HepG2 (cell line): Measurements from ENCODE around the gene TBCEL. TPM values are rescaled to one million over a fixed set of nuclear protein-coding genes. Genes with fewer than 3 reads are reported as not detected.

Experiments
- ATAC-seq: fragments of 200-7000 bp; cut with Tn5 transposase; 3 replicates; pipeline ENCODE4 v1.9.1; 2020; ENCODE audit warnings: mild to moderate bottlenecking, moderate library complexity
- BruUV-seq: library from RNA; stranded (reverse); fragments of 400-500 nt; replicated peaks from 2 replicates; lab custom pipeline; 2021; lab: Mats Ljungman, UMichigan
- CTCF ChIA-PET: fragments of 300-600 bp; formaldehyde crosslinking; extraction: SDS; loops from one replicate; lab custom pipeline; 2021; ENCODE audit warnings: low total read pairs, inconsistent platforms, low intra/inter-chr PET ratio; lab: Yijun Ruan, JAX
- POLR2A ChIA-PET: fragments of 350-600 bp; sonication (Branson Sonifier 250); formaldehyde crosslinking; loops from one replicate; lab custom pipeline; 2020; ENCODE audit warnings: antibody characterized with exemption, inconsistent platforms; lab: Yijun Ruan, JAX
- DNase-seq: peaks from one replicate; pipeline ENCODE4 v3.0.0-alpha.2; 2015; ENCODE audit warnings: low spot score
- FAIRE-seq: peaks from 3 replicates; lab custom pipeline; 2011; peaks lifted over from hg19 to GRCh38; lab: Jason Lieb, UNC
- H2AFZ ChIP-seq: one replicate; pipeline ENCODE4 v1.6.1; 2011; ENCODE audit warnings: low read length, inconsistent platforms
- H3K27ac ChIP-seq: fragments of 300-600 bp; 3 replicates; pipeline ENCODE4 v1.8.0; 2011; ENCODE audit warnings: mixed run types, mild to moderate bottlenecking, mixed read lengths, low read length, inconsistent platforms; ENCODE audit not compliant: insufficient read depth; ENCODE audit errors: extremely low read length
- H3K27me3 ChIP-seq, 2 experiments: fragments of 200-600 bp in 1 of 2; 2 replicates in 1 of 2; 3 replicates in 1 of 2; pipeline versions ENCODE4 v1.6.0 to v1.8.0; 2011; ENCODE audit warnings: low read length in 2 of 2, mild to moderate bottlenecking in 2 of 2, moderate library complexity in 2 of 2, inconsistent platforms in 1 of 2; ENCODE audit not compliant: insufficient read depth in 2 of 2, control insufficient read depth in 1 of 2
- H3K36me3 ChIP-seq, 2 experiments: fragments of 200-600 bp in 1 of 2; replicated peaks in 1 of 2; 2 replicates in 1 of 2; 3 replicates in 1 of 2; pipeline versions ENCODE4 v1.5.1 to v1.8.0; 2011; ENCODE audit warnings: low read length in 2 of 2, inconsistent platforms in 1 of 2; ENCODE audit not compliant: insufficient read depth in 2 of 2, control insufficient read depth in 1 of 2
- H3K4me1 ChIP-seq: 2 replicates; pipeline ENCODE4 v1.5.1; 2012; ENCODE audit warnings: low read length, inconsistent platforms; ENCODE audit not compliant: insufficient read depth
- H3K4me2 ChIP-seq: 2 replicates; pipeline ENCODE4 v1.6.0; 2011; ENCODE audit warnings: low read depth, low read length, inconsistent platforms
- H3K4me3 ChIP-seq, 3 experiments: fragments of 200-600 bp in 1 of 3; sonication (generic), shearing (Covaris generic) in 1 of 3; replicated peaks in 1 of 3; 2 replicates each; pipeline ENCODE4 v1.5.1; 2011 to 2016; ENCODE audit warnings: low read length in 3 of 3, inconsistent platforms in 2 of 3, low read depth in 2 of 3, mild to moderate bottlenecking in 2 of 3, control low read depth in 1 of 3, mixed read lengths in 1 of 3; ENCODE audit not compliant: insufficient read depth in 1 of 3
- H3K79me2 ChIP-seq: one replicate; pipeline ENCODE4 v1.6.1; 2011; ENCODE audit warnings: low read length, inconsistent platforms; ENCODE audit not compliant: insufficient read depth
- H3K9ac ChIP-seq: 2 replicates; pipeline ENCODE4 v1.6.0; 2011; ENCODE audit warnings: mild to moderate bottlenecking, low read depth, low read length, inconsistent platforms; ENCODE audit not compliant: insufficient read depth
- H3K9me3 ChIP-seq: 2 replicates; pipeline ENCODE4 v1.5.1; 2012; ENCODE audit warnings: mild to moderate bottlenecking, low read length
- H4K20me1 ChIP-seq: 2 replicates; pipeline ENCODE4 v1.6.0; 2011; ENCODE audit warnings: inconsistent platforms, mild to moderate bottlenecking, low read length, moderate library complexity; ENCODE audit not compliant: insufficient read depth
- CTCF ChIP-seq: sonication (generic); formaldehyde crosslinking; IDR thresholded peaks from 2 replicates; pipeline ENCODE4 v1.5.0; 2020; ENCODE audit warnings: mild to moderate bottlenecking, missing genetic modification reagents, moderate library complexity
- IRF2 ChIP-seq: IDR thresholded peaks from 2 replicates; pipeline ENCODE4 v1.6.1; 2018; ENCODE audit warnings: missing genetic modification reagents, missing compliant biosample characterization
- PHF20 ChIP-seq: sonication (generic); formaldehyde crosslinking; IDR thresholded peaks from 2 replicates; pipeline ENCODE4 v1.5.0; 2020; ENCODE audit warnings: mild to moderate bottlenecking, missing genetic modification reagents
- SAP130 ChIP-seq: IDR thresholded peaks from 2 replicates; pipeline ENCODE4 v1.6.1; 2016; ENCODE audit warnings: low read depth
- SMAD3 ChIP-seq: sonication (generic); formaldehyde crosslinking; IDR thresholded peaks from 2 replicates; pipeline ENCODE4 v1.4.0; 2020; ENCODE audit warnings: missing genetic modification reagents
- SMC3 ChIP-seq: IDR thresholded peaks from 2 replicates; pipeline ENCODE4 v1.6.1; 2011; ENCODE audit warnings: low read length, improper control_type of control experiment
- SNRNP70 ChIP-seq: fragments of 200-400 bp; formaldehyde crosslinking; IDR thresholded peaks from 2 replicates; pipeline ENCODE4 v1.6.1; 2017; ENCODE audit warnings: mild to moderate bottlenecking, low read depth, low read length, moderate library complexity
- ZKSCAN5 ChIP-seq: sonication (generic); formaldehyde crosslinking; IDR thresholded peaks from 2 replicates; pipeline ENCODE4 v1.5.1; 2020; ENCODE audit warnings: mild to moderate bottlenecking, missing genetic modification reagents
- ZNF124 ChIP-seq: sonication (generic); formaldehyde crosslinking; IDR thresholded peaks from 2 replicates; pipeline ENCODE4 v1.4.0; 2020; ENCODE audit warnings: missing genetic modification reagents
- ZSCAN25 ChIP-seq: sonication (generic); formaldehyde crosslinking; IDR thresholded peaks from 2 replicates; pipeline ENCODE4 v1.8.0; 2022; ENCODE audit warnings: mild to moderate bottlenecking, missing genetic modification reagents
- ZSCAN29 ChIP-seq: sonication (generic); formaldehyde crosslinking; conservative IDR thresholded peaks from 2 replicates; pipeline ENCODE4 v1.4.0; 2020; ENCODE audit warnings: mild to moderate bottlenecking, missing genetic modification reagents
- WGBS: methylation state at CpG from one replicate; pipeline ENCODE4 v1.1.6; 2017; ENCODE audit warnings: low lambda C conversion rate; 5-methylcytosine and 5-hydroxymethylcytosine counted together
- in situ Hi-C: cut with HindIII; loops from 2 replicates; pipeline ENCODE4 v1.10.0; 2017; ENCODE audit warnings: low pct_unique_long_range_greater_than_20kb; ENCODE audit not compliant: extremely low pct_ligation_motif_present
- intact Hi-C: fragments of 100-400 bp; cut with micrococcal nuclease; formaldehyde crosslinking; loops from one replicate; pipeline ENCODE4 v1.10.0; 2022; ENCODE audit not compliant: unreplicated experiment
- polyA plus RNA-seq, 8 experiments: library from polyadenylated mRNA; depleted of rRNA in 3 of 8; stranded (reverse) in 7 of 8; unstranded in 1 of 8; fragments of >200 nt; fragmentation: Illumina TruSeq in 4 of 8; extraction: Trizol in 4 of 8; gene quantifications; 2 replicates each; pipeline versions ENCODE4 v1.2.1 to v1.2.3, GENCODE V29; 2011 to 2016; ENCODE audit warnings: low read depth in 4 of 8, missing spikeins in 1 of 8, mixed read lengths in 1 of 8; ENCODE audit not compliant: insufficient read depth in 1 of 8
- total RNA-seq, 5 experiments: library from RNA; depleted of rRNA; stranded (reverse); fragments of >200 nt; fragmentation: Illumina TruSeq; extraction: Trizol; gene quantifications; 2 replicates each; pipeline ENCODE4 v1.2.3, GENCODE V29; 2016; ENCODE audit warnings: low read depth in 1 of 5
- TF ChIP-seq, protein P1 (sequence below): sonication (generic); formaldehyde crosslinking; IDR thresholded peaks from 2 replicates; pipeline ENCODE4; 2020; ENCODE audit warnings: missing genetic modification reagents, mild to moderate bottlenecking, borderline replicate concordance
- TF ChIP-seq, protein P2 (sequence below), 2 experiments: sonication (generic) in 1 of 2; formaldehyde crosslinking in 1 of 2; IDR thresholded peaks; 2 replicates each; pipeline versions ENCODE4 v1.4.0 to v1.6.1; 2016 to 2020; ENCODE audit warnings: borderline replicate concordance in 1 of 2, low read depth in 1 of 2, mild to moderate bottlenecking in 1 of 2, missing genetic modification reagents in 1 of 2
- TF ChIP-seq, protein P3 (sequence below): conservative IDR thresholded peaks from 2 replicates; pipeline ENCODE4 v1.6.1; 2018; ENCODE audit warnings: missing genetic modification reagents

Gene TBCEL
- total and polyA plus RNA-seq, 2 of the 13 experiments (the other 11 are each of a cell fraction or from before 2014, with no cell fraction given) = 6.1 to 12.5 TPM

DNA sequence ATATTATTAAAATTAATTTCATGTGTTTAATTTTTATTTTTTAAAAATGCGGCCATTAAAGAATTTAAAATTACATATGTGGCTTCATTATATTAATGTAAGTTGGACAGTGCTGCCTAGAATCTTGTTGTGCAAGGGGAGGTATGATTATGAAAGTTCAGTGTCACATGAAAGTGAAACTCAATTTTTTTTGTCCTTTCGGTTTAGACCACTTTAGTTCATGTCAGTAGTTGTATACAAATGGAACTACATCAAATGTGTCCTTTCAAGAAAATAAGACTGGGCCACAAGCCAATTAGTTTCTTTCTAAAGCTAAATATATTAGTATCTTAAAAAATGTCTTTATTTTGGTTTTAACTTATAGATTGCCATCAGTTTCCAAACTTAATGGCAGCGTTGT lies 35.7 kb downstream of the TBCEL start:
- in situ Hi-C loops = no loop called here
- CTCF ChIA-PET = no interaction called here
- intact Hi-C loops = no loop called here
- no peak for TF ChIP-seq SMAD3 (CRISPR knock-in tag)
- no peak for TF ChIP-seq SAP130 (CRISPR knock-in tag)
- no peak for TF ChIP-seq SMC3
- no peak for TF ChIP-seq ZSCAN25
- TF ChIP-seq ZNF124 = no peak
- TF ChIP-seq, protein P1, sequence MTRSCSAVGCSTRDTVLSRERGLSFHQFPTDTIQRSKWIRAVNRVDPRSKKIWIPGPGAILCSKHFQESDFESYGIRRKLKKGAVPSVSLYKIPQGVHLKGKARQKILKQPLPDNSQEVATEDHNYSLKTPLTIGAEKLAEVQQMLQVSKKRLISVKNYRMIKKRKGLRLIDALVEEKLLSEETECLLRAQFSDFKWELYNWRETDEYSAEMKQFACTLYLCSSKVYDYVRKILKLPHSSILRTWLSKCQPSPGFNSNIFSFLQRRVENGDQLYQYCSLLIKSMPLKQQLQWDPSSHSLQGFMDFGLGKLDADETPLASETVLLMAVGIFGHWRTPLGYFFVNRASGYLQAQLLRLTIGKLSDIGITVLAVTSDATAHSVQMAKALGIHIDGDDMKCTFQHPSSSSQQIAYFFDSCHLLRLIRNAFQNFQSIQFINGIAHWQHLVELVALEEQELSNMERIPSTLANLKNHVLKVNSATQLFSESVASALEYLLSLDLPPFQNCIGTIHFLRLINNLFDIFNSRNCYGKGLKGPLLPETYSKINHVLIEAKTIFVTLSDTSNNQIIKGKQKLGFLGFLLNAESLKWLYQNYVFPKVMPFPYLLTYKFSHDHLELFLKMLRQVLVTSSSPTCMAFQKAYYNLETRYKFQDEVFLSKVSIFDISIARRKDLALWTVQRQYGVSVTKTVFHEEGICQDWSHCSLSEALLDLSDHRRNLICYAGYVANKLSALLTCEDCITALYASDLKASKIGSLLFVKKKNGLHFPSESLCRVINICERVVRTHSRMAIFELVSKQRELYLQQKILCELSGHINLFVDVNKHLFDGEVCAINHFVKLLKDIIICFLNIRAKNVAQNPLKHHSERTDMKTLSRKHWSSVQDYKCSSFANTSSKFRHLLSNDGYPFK = no peak
- no peak for TF ChIP-seq PHF20 (CRISPR knock-in tag)
- TF ChIP-seq IRF2 (CRISPR knock-in tag) = no peak
- no peak for TF ChIP-seq ZSCAN29 (CRISPR knock-in tag)
- TF ChIP-seq, protein P2, sequence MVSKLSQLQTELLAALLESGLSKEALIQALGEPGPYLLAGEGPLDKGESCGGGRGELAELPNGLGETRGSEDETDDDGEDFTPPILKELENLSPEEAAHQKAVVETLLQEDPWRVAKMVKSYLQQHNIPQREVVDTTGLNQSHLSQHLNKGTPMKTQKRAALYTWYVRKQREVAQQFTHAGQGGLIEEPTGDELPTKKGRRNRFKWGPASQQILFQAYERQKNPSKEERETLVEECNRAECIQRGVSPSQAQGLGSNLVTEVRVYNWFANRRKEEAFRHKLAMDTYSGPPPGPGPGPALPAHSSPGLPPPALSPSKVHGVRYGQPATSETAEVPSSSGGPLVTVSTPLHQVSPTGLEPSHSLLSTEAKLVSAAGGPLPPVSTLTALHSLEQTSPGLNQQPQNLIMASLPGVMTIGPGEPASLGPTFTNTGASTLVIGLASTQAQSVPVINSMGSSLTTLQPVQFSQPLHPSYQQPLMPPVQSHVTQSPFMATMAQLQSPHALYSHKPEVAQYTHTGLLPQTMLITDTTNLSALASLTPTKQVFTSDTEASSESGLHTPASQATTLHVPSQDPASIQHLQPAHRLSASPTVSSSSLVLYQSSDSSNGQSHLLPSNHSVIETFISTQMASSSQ (IDR thresholded peaks at IDR 0.05; ENCODE audit: low read depth) = no peak
- TF ChIP-seq, protein P2 (CRISPR knock-in tag; IDR thresholded peaks at IDR 0.05; ENCODE audit: borderline replicate concordance) = no peak
- TF ChIP-seq, protein P3, sequence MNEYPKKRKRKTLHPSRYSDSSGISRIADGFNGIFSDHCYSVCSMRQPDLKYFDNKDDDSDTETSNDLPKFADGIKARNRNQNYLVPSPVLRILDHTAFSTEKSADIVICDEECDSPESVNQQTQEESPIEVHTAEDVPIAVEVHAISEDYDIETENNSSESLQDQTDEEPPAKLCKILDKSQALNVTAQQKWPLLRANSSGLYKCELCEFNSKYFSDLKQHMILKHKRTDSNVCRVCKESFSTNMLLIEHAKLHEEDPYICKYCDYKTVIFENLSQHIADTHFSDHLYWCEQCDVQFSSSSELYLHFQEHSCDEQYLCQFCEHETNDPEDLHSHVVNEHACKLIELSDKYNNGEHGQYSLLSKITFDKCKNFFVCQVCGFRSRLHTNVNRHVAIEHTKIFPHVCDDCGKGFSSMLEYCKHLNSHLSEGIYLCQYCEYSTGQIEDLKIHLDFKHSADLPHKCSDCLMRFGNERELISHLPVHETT (CRISPR knock-in tag) = no peak
- no peak for TF ChIP-seq ZKSCAN5
- TF ChIP-seq SNRNP70 = no peak
- TF ChIP-seq CTCF (CRISPR knock-in tag) = no peak

More for the DNA sequence above, 35.7 kb downstream of the TBCEL start:
- no peaks in the 10 kb centered on the region for H3K4me1 ChIP-seq
- peaks cover 0 to 12% of the 10 kb centered on the region in 2 experiments for H3K36me3 ChIP-seq
- FAIRE-seq = no peak
- H3K4me3 ChIP-seq = no peak overlapping the region
- no TSS peak for BruUV-seq
- DNase-seq = no peak
- WGBS = 99% methylated on average over 3 of the region's 3 CpGs
- no peak for ATAC-seq
- no peaks in the 10 kb centered on the region for H4K20me1 ChIP-seq
- H3K27me3 ChIP-seq = no peaks in the 10 kb centered on the region
- H3K9ac ChIP-seq = no peak overlapping the region
- no peak overlapping the region for H3K27ac ChIP-seq
- H3K79me2 ChIP-seq = no peaks in the 10 kb centered on the region
- H3K4me2 ChIP-seq = no peak overlapping the region
- no peaks in the 10 kb centered on the region for H3K9me3 ChIP-seq
- no peak overlapping the region for H2AFZ ChIP-seq
- POLR2A ChIA-PET = no interaction called here
